ENCODE results near the gene SH2D2A. TPM values are rescaled to one million over a fixed set of nuclear protein-coding genes. Genes with fewer than 3 reads are reported as not detected.
A peak's percentile ranks its signal among the peaks of the same experiment; 100 is the strongest.

SH2D2A gene
- total and polyA plus RNA-seq, 9 of the 15 experiments (the other 6 are each of a cell fraction or from before 2014, with no cell fraction given), result 0.89 to 33.6 (median 6.9) TPM

DNA sequence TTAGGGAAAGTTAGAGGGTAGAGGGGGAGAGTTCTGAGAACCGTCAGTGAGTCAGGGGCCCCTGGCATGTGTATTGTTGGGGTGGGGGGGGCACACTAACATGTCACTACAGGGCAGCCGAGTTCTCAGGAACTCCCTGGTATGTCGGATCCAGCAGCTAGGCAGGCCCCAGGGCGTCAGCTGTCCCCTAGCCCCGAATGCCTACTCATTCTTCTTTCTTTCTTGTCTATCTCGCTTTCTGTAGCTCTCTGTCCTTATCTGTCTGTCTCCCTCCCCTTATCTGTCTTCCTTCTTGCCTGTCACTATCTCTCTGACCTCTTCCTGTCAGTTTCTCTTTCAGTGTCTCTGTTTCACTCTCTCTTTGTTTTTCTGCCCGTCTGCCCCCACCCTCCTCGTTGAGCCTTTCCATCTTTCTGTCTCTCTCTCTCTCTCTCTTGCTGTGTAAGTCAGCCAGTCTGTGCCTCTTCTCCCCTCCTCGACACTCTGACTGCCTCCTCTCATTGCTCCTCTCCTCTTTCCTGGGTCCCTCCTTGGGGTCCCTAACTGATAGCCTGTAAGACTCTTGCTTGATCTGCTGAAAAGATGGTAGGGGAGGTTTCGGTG, 46.5 kb upstream of the SH2D2A start (continued):
- no peak for TF ChIP-seq NR0B1 (IDR thresholded peaks at IDR 0.05; ENCODE audit: partially characterized antibody)
- TF ChIP-seq STAT5B (CRISPR knock-in tag; IDR thresholded peaks at IDR 0.05), result no peak
- peak; percentile 4; the same call in 1 of the 2 replicates for TF ChIP-seq CHD2 (IDR thresholded peaks at IDR 0.05; ENCODE audit: low read depth, low read length)
- no peak for TF ChIP-seq RHOXF2B (CRISPR knock-in tag; conservative IDR thresholded peaks at IDR 0.05)
- TF ChIP-seq ZNF282 (CRISPR knock-in tag; IDR thresholded peaks at IDR 0.05), result no peak
- peak; percentile 53; the same call in 1 of the 2 replicates for TF ChIP-seq GATA2 (CRISPR knock-in tag; IDR thresholded peaks at IDR 0.05)
- peak; percentile 75; the same call in 1 of the 2 replicates for TF ChIP-seq SMARCC2 (IDR thresholded peaks at IDR 0.05; ENCODE audit: low read depth)
- TF ChIP-seq, protein P1, sequence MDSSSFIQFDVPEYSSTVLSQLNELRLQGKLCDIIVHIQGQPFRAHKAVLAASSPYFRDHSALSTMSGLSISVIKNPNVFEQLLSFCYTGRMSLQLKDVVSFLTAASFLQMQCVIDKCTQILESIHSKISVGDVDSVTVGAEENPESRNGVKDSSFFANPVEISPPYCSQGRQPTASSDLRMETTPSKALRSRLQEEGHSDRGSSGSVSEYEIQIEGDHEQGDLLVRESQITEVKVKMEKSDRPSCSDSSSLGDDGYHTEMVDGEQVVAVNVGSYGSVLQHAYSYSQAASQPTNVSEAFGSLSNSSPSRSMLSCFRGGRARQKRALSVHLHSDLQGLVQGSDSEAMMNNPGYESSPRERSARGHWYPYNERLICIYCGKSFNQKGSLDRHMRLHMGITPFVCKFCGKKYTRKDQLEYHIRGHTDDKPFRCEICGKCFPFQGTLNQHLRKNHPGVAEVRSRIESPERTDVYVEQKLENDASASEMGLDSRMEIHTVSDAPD (CRISPR knock-in tag; IDR thresholded peaks at IDR 0.05), result no peak
- TF ChIP-seq KLF13 (tag; IDR thresholded peaks at IDR 0.05; ENCODE audit: borderline replicate concordance, low read depth), result no peak
- peak; percentile 93 for TF ChIP-seq NCOR1 (IDR thresholded peaks at IDR 0.05)
- no peak for TF ChIP-seq HNRNPK (IDR thresholded peaks at IDR 0.05; ENCODE audit: low read depth, low read length, poor library complexity, severe bottlenecking)
- peak; percentile 24; the same call in 1 of the 2 replicates for TF ChIP-seq ARID2 (IDR thresholded peaks at IDR 0.05)
- TF ChIP-seq, protein P2, sequence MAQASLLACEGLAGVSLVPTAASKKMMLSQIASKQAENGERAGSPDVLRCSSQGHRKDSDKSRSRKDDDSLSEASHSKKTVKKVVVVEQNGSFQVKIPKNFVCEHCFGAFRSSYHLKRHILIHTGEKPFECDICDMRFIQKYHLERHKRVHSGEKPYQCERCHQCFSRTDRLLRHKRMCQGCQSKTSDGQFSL (CRISPR knock-in tag; IDR thresholded peaks at IDR 0.05), result peak; percentile 93
- TF ChIP-seq, protein P2 (tag; IDR thresholded peaks at IDR 0.05), result peak in 1 of 2 experiments; percentile 88; a peak in 2 of 4 replicates
- TF ChIP-seq SMARCA4 (IDR thresholded peaks at IDR 0.05), result peak; percentile 99
- peak; percentile 21; the same call in 1 of the 2 replicates for TF ChIP-seq MAFF (IDR thresholded peaks at IDR 0.05; ENCODE audit: low read length)
- no peak for TF ChIP-seq COPS2 (conservative IDR thresholded peaks at IDR 0.05)
- TF ChIP-seq, protein P3, sequence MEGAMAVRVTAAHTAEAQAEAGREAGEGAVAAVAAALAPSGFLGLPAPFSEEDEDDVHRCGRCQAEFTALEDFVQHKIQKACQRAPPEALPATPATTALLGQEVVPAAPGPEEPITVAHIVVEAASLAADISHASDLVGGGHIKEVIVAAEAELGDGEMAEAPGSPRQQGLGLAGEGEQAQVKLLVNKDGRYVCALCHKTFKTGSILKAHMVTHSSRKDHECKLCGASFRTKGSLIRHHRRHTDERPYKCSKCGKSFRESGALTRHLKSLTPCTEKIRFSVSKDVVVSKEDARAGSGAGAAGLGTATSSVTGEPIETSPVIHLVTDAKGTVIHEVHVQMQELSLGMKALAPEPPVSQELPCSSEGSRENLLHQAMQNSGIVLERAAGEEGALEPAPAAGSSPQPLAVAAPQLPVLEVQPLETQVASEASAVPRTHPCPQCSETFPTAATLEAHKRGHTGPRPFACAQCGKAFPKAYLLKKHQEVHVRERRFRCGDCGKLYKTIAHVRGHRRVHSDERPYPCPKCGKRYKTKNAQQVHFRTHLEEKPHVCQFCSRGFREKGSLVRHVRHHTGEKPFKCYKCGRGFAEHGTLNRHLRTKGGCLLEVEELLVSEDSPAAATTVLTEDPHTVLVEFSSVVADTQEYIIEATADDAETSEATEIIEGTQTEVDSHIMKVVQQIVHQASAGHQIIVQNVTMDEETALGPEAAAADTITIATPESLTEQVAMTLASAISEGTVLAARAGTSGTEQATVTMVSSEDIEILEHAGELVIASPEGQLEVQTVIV (CRISPR knock-in tag; IDR thresholded peaks at IDR 0.05; ENCODE audit: borderline replicate concordance), result no peak
- TF ChIP-seq ZNF696 (CRISPR knock-in tag; conservative IDR thresholded peaks at IDR 0.05), result no peak
- peak; percentile 25 for TF ChIP-seq NEUROD1 (IDR thresholded peaks at IDR 0.05; ENCODE audit: borderline replicate concordance, low read depth, low read length, partially characterized antibody)
- TF ChIP-seq BRCA1 (IDR thresholded peaks at IDR 0.05), result no peak
- TF ChIP-seq BRCA1 (CRISPR knock-in tag; IDR thresholded peaks at IDR 0.05), result no peak
- 0 out of 2 replicates have a peak, but pooled peaks have one; percentile 64 for TF ChIP-seq THRAP3 (IDR thresholded peaks at IDR 0.05; ENCODE audit: borderline replicate concordance)

Measured in K562 (cell line).